WTC11 (cell line): ENCODE data around the gene GPR75. TPM values are rescaled to one million over a fixed set of nuclear protein-coding genes. Genes with fewer than 3 reads are reported as not detected.

ENCODE experiments used
- ATAC-seq: fragments of 200-7000 bp; cut with Tn5 transposase; 2 replicates; pipeline ENCODE4 v1.10.0; 2021; ENCODE audit warnings: mild to moderate bottlenecking, moderate library complexity
- CTCF ChIA-PET: fragments of 300-600 bp; sonication (Branson Sonifier 250); formaldehyde crosslinking; loops from one replicate; lab custom pipeline; 2021; ENCODE audit warnings: antibody characterized with exemption; lab: Charles Lee
- POLR2A ChIA-PET: fragments of 350-600 bp; sonication (Branson Sonifier 250); formaldehyde crosslinking; loops from one replicate; lab custom pipeline; 2021; ENCODE audit warnings: antibody characterized with exemption; lab: Charles Lee
- DNase-seq: peaks from one replicate; pipeline ENCODE4 v3.0.0; 2021; ENCODE audit warnings: low spot score
- H3K27ac Mint-ChIP-seq: 2 replicates; pipeline ENCODE4 v1.8.0; 2021; ENCODE audit warnings: mixed read lengths
- H3K27me3 Mint-ChIP-seq: 2 replicates; pipeline ENCODE4 v1.8.0; 2021; ENCODE audit warnings: low read depth, mild to moderate bottlenecking, moderate library complexity, mixed read lengths
- H3K36me3 Mint-ChIP-seq: 2 replicates; pipeline ENCODE4 v1.8.0; 2021; ENCODE audit warnings: mixed read lengths
- H3K4me1 Mint-ChIP-seq: 2 replicates; pipeline ENCODE4 v1.8.0; 2022; ENCODE audit warnings: mixed read lengths
- H3K4me3 Mint-ChIP-seq: 2 replicates; pipeline ENCODE4 v1.8.0; 2021; ENCODE audit warnings: mild to moderate bottlenecking, moderate library complexity, mixed read lengths
- H3K9me3 Mint-ChIP-seq: 2 replicates; pipeline ENCODE4 v1.8.0; 2021; ENCODE audit warnings: mixed read lengths
- CREM ChIP-seq: sonication (generic); formaldehyde crosslinking; IDR thresholded peaks from 2 replicates; pipeline ENCODE4 v1.8.1; 2022; ENCODE audit warnings: mild to moderate bottlenecking, missing genetic modification reagents, moderate library complexity
- FOXJ3 ChIP-seq: sonication (generic); formaldehyde crosslinking; IDR thresholded peaks from 2 replicates; pipeline ENCODE4 v1.9.0; 2021; ENCODE audit warnings: missing genetic modification reagents, mild to moderate bottlenecking, borderline replicate concordance
- GTF2I ChIP-seq: fragments of 250-450 bp; sonication (Bioruptor Pico); conservative IDR thresholded peaks from 2 replicates; pipeline ENCODE4 v1.4.0; 2021; ENCODE audit warnings: mild to moderate bottlenecking
- IRF2 ChIP-seq: sonication (generic); formaldehyde crosslinking; IDR thresholded peaks from 2 replicates; pipeline ENCODE4 v1.8.0; 2022; ENCODE audit warnings: low read depth, missing genetic modification reagents, borderline replicate concordance
- KAT7 ChIP-seq: sonication (generic); formaldehyde crosslinking; IDR thresholded peaks from 2 replicates; pipeline ENCODE4 v1.8.1; 2023; ENCODE audit warnings: missing genetic modification reagents, mild to moderate bottlenecking, borderline replicate concordance
- NR2C2 ChIP-seq: sonication (generic); formaldehyde crosslinking; IDR thresholded peaks from 2 replicates; pipeline ENCODE4 v1.8.0; 2022; ENCODE audit warnings: mild to moderate bottlenecking, missing genetic modification reagents
- OVOL2 ChIP-seq: fragments of 250-450 bp; sonication (Bioruptor Pico); IDR thresholded peaks from 2 replicates; pipeline ENCODE4 v1.9.0; 2021; ENCODE audit warnings: mild to moderate bottlenecking, borderline replicate concordance
- PRDM15 ChIP-seq: sonication (generic); formaldehyde crosslinking; IDR thresholded peaks from 2 replicates; pipeline ENCODE4 v1.8.0; 2022; ENCODE audit warnings: missing genetic modification reagents
- PREB ChIP-seq: sonication (generic); formaldehyde crosslinking; IDR thresholded peaks from 2 replicates; pipeline ENCODE4 v1.8.1; 2022; ENCODE audit warnings: mild to moderate bottlenecking, missing genetic modification reagents, moderate library complexity, borderline replicate concordance
- SMAD4 ChIP-seq: sonication (generic); formaldehyde crosslinking; IDR thresholded peaks from 2 replicates; pipeline ENCODE4 v1.8.0; 2022; ENCODE audit warnings: mild to moderate bottlenecking, missing genetic modification reagents
- SP1 ChIP-seq: sonication (generic); formaldehyde crosslinking; conservative IDR thresholded peaks from 2 replicates; pipeline ENCODE4 v1.8.1; 2022; ENCODE audit warnings: missing genetic modification reagents
- STAT6 ChIP-seq: sonication (generic); formaldehyde crosslinking; conservative IDR thresholded peaks from 2 replicates; pipeline ENCODE4 v1.8.1; 2023; ENCODE audit warnings: mild to moderate bottlenecking, low read depth, missing genetic modification reagents, moderate library complexity
- TEAD4 ChIP-seq: sonication (generic); formaldehyde crosslinking; IDR thresholded peaks from 2 replicates; pipeline ENCODE4 v1.8.0; 2022; ENCODE audit warnings: mild to moderate bottlenecking, missing genetic modification reagents
- USF1 ChIP-seq: sonication (generic); formaldehyde crosslinking; IDR thresholded peaks from 2 replicates; pipeline ENCODE4 v1.8.0; 2022; ENCODE audit warnings: mild to moderate bottlenecking, missing genetic modification reagents
- ZNF121 ChIP-seq: sonication (generic); formaldehyde crosslinking; IDR thresholded peaks from 2 replicates; pipeline ENCODE4 v1.8.0; 2023; ENCODE audit warnings: missing genetic modification reagents
- ZNF263 ChIP-seq: sonication (generic); formaldehyde crosslinking; IDR thresholded peaks from 2 replicates; pipeline ENCODE4 v1.8.1; 2022; ENCODE audit warnings: low read depth, mild to moderate bottlenecking, moderate library complexity, missing genetic modification reagents
- ZNF317 ChIP-seq: sonication (generic); formaldehyde crosslinking; IDR thresholded peaks from 2 replicates; pipeline ENCODE4 v1.8.1; 2023; ENCODE audit warnings: low read depth, mild to moderate bottlenecking, moderate library complexity, missing genetic modification reagents, borderline replicate concordance
- ZNF396 ChIP-seq: fragments of 250-450 bp; sonication (Bioruptor Pico); IDR thresholded peaks from 2 replicates; pipeline ENCODE4 v1.8.0; 2021; ENCODE audit warnings: mild to moderate bottlenecking, moderate library complexity, borderline replicate concordance
- ZNF425 ChIP-seq: fragments of 250-450 bp; sonication (Bioruptor Pico); conservative IDR thresholded peaks from 2 replicates; pipeline ENCODE4 v1.9.0; 2021; ENCODE audit warnings: mild to moderate bottlenecking
- total RNA-seq: library from RNA; stranded (reverse); gene quantifications from 3 replicates; pipeline ENCODE4 v1.2.3, GENCODE V29; 2021

Gene GPR75
- total RNA-seq, 1 experiment from 2014 or later: 2.2 TPM

GRCh38 chr2:53877556-53877955 lies 17.8 kb upstream of the GPR75 start (continued):
- TF ChIP-seq PRDM15 (CRISPR knock-in tag) (no peak), FOXJ3 (CRISPR knock-in tag) (no peak), ZNF425 (CRISPR knock-in tag) (no peak), CREM (CRISPR knock-in tag) (no peak), USF1 (no peak), TEAD4 (CRISPR knock-in tag) (no peak), PREB (CRISPR knock-in tag) (no peak)

GRCh38 chr2:53877112-53877511 lies 17.3 kb upstream of the GPR75 start:
- H3K27me3 Mint-ChIP-seq: no peaks in the 10 kb centered on the region
- H3K4me3 Mint-ChIP-seq: no peak overlapping the region
- no peak for TF ChIP-seq OVOL2
- TF ChIP-seq NR2C2 (CRISPR knock-in tag): no peak
- TF ChIP-seq IRF2 (CRISPR knock-in tag): no peak
- no peak for TF ChIP-seq SMAD4
- TF ChIP-seq ZNF263: no peak
- TF ChIP-seq ZNF121 (CRISPR knock-in tag): no peak
- no peak for TF ChIP-seq GTF2I (CRISPR knock-in tag)
- TF ChIP-seq KAT7 (CRISPR knock-in tag): no peak
- no peak for TF ChIP-seq ZNF317 (CRISPR knock-in tag)
- no peak for TF ChIP-seq ZNF396 (CRISPR knock-in tag)
- no peak for TF ChIP-seq STAT6
- no peak for TF ChIP-seq SP1 (CRISPR knock-in tag)
- peaks cover 26% of the 10 kb centered on the region for H3K9me3 Mint-ChIP-seq
- CTCF ChIA-PET: no interaction called here
- POLR2A ChIA-PET: no interaction called here
- 0 out of 2 replicates have a peak, but pooled peaks cover 3% of the 10 kb centered on the region for H3K4me1 Mint-ChIP-seq
- no peak overlapping the region for H3K27ac Mint-ChIP-seq
- ATAC-seq (no peak), DNase-seq (no peak)
- H3K36me3 Mint-ChIP-seq: peaks cover 75% of the 10 kb centered on the region
